HG03439 (cell line): ENCODE measurements around the gene C1orf159.
"Not testable (repeated sequence)": the region's sequence is repeated elsewhere in the genome, so short reads cannot be mapped to it uniquely, and the experiment has no call there.

Experiments
- ATAC-seq: cut with Tn5 transposase; IDR thresholded peaks from one replicate; pipeline ENCODE4 v1.9.1; 2021; ENCODE audit warnings: mild to moderate bottlenecking, moderate library complexity; ENCODE audit not compliant: unreplicated experiment

Gene C1orf159

GRCh38 chr1:1082239-1082775, 33.6 kb downstream of the C1orf159 start:
- ATAC-seq, result no peak

- ATAC-seq, result no peak
These were observed 34.3 kb downstream of the C1orf159 start for GRCh38 chr1:1081311-1082238.

GRCh38 chr1:1080951-1081310, 35.0 kb downstream of the C1orf159 start:
- no peak for ATAC-seq

DNA sequence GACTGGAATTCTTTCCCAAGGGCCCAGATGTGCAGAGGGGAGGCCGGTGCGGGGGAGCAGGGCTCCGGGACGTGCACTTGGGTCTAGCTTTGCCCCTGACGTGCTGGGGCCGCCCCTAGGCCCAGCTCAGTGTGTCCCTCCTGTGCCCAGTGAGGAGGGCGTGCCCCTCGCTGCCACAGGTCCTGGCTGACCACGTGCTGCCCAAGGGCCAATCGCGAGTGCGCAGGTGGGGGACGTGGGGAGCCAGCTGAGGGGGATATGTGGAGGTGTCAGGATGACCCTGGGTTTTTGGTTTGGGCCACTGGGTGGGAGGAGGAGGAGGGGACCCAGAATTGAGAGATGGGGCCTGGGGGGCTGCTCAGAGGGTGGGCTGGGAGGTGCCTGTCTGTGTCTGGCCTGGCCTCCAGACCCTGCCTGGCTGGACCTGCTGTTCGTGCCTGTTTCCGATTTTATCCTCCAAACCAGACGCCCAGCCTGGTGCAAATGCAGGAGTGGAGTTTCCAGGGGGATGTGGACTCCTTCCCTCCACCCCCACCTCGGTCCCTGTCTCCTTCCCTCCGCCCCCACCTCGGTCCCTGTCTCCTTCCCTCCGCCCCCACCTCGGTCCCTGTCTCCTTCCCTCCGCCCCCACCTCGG, 35.6 kb downstream of the C1orf159 start:
- ATAC-seq, result no peak

GRCh38 chr1:1079408-1080121, 36.3 kb downstream of the C1orf159 start:
- ATAC-seq, result no peak

DNA sequence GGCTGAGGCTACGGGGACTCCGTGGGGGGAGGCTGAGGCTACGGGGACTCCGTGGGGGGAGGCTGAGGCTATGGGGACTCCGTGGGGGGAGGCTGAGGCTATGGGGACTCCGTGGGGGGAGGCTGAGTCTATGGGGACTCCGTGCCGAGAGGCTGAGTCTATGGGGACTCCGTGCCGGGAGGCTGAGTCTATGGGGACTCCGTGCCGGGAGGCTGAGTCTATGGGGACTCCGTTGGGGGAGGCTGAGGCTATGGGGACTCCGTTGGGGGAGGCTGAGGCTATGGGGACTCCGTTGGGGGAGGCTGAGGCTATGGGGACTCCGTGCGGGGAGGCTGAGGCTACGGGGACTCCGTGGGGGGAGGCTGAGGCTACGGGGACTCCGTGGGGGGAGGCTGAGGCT, 38.5 kb downstream of the C1orf159 start:
- not testable (repeated sequence) for ATAC-seq

DNA sequence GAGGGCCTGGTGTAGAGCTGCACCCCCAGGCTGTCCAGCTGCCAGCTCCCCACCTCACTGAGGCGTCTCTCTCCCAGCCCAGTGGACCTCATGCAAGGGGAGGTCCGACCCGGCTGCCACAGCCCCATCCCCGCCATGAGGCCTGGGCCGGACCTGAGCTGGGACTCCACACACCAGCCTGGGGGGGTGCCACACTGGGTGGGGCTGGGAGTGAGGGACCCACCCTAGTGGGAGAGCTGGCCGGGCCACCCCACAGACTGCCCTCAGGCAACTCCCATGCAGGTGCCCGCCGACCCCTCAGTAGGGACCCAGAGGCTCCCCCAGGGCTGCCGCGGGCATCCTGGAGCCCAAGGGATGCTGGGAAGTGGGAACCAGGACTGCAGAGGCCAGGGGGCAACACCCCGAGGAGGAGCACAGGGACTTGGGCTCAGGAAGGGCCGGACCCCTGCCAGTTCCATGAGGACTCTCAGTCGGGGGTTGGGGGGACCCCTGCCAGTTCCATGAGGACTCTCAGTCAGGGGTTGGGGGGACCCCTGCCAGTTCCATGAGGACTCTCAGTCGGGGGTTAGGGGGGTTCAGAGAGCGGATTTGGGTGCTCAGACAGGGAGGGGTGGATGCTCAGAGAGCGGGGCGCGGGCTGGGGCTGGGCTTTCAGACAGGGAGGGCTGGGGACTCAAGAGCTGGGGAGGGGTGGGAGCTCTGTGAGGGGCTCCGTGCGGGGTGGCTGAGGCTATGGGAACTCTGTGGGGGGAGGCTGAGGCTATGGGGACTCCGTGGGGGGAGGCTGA, 40.5 kb downstream of the C1orf159 start:
- no peak for ATAC-seq

GRCh38 chr1:1074631-1075147, 41.2 kb downstream of the C1orf159 start:
- ATAC-seq, result no peak

GRCh38 chr1:1073743-1074587, 41.9 kb downstream of the C1orf159 start, which contains the start of gene RNF223:
RNF223 (minus strand) TSS chr1:1074306; CDS start chr1:1072566, 1,740 bp downstream.
- no peak for ATAC-seq

DNA sequence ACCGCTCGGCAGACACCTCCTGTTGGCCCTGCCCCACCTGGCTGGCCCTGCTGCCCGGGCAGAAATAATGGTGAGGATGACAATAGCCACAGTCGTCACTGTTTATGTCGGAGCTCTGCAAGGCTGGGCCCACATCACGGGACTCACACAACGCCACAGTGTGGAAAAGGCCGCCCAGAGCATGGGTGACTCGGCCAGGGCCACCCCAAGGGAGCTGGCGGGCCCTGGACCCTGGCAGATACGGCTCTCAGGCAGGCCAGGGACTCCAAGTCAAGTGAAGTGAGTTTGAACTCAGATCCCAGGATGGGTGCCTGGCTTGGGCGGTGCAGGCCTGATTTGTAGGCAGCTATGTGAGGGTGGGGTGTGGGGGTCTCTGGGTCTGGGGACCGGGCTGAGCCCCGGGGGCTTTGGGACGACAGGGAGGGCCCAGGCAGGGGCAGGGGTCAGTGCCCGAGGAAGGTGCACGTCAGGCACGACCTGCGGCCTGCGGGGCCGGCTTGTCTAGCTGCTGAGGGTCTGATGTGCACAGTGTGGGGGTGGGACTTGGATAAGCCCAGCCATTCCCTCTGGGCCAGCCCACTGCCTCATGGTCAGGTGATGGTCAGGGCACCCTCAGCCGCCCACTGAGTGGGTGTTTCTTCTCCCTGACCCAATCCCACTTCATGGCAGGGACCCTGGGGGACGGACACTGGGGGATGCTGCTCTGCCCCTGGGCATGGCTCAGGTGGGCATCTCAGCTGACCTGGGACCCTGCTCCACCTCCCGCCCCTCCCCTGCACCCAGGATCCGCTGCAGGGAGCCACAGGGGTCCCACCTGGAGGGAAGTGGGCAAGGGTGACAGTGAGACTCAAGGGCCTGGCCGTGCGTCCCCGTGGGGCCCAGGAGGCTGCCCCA, 42.8 kb downstream of the C1orf159 start:
- no peak for ATAC-seq

DNA sequence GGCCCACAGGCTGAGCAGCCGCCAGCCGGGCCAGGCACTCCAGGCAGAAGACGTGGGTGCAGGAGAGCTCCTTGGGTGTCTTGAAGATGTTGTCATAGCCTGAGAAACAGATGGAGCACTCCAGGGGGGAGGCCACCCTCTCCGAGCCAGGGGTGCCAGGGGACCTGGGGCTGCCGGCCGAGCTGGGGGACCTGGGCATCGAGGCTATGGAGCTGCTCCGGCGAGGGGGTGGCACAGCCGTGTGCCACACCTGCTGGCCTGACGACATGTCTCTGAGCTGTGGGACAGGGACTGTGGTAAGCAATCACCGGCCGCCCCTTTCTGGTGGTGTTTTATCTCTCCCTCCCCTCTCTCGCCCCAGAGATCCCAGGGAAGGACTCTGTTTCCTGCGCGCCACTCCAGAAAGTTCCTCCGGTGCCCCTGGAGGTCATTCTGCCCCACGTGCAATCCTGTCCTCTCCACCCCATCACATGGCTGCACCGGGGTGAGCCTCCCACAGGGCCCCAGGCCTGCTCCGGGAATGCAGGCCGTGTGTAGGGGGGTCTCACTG, 43.5 kb downstream of the C1orf159 start:
- ATAC-seq, result no peak

DNA sequence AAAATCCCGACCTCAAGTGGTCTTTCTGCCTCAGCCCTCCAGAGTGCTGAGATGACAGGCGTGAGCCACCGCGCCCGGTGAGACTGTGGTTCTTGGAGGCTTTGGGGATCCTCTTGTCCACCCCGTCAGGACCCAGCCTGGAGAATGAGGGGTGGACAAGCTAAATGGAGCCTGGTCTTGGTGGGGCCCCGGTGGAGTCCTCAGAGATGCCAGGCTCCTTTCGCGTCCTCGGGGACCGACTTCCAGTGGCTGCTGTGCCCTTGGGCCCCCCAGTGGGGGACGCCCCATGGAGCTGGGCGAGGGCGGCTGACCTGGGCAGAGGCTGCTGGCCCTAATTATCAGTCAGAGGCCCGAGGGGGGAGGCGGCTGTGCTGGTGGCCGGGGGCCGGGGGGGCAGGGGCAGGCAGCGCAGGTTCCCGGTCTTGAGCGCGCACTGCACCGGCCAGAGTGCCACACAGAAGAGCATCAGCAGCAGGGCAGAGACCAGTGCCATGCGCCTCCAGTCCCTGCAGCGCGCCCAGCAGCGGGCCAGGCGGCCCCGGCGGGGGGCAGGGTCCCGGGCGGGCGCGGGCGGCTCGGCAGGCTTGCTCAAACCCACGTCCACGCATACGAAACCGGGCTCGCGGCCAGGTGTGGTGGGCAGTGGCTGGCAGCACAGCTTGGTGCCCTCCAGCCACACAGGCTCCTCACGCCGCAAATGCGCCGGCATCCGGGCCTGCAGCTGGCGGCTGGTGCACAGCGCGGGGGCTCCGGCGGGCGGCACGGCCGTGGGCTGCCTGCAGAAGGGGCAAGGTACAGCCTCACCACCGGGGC, 44.2 kb downstream of the C1orf159 start:
- no peak for ATAC-seq

DNA sequence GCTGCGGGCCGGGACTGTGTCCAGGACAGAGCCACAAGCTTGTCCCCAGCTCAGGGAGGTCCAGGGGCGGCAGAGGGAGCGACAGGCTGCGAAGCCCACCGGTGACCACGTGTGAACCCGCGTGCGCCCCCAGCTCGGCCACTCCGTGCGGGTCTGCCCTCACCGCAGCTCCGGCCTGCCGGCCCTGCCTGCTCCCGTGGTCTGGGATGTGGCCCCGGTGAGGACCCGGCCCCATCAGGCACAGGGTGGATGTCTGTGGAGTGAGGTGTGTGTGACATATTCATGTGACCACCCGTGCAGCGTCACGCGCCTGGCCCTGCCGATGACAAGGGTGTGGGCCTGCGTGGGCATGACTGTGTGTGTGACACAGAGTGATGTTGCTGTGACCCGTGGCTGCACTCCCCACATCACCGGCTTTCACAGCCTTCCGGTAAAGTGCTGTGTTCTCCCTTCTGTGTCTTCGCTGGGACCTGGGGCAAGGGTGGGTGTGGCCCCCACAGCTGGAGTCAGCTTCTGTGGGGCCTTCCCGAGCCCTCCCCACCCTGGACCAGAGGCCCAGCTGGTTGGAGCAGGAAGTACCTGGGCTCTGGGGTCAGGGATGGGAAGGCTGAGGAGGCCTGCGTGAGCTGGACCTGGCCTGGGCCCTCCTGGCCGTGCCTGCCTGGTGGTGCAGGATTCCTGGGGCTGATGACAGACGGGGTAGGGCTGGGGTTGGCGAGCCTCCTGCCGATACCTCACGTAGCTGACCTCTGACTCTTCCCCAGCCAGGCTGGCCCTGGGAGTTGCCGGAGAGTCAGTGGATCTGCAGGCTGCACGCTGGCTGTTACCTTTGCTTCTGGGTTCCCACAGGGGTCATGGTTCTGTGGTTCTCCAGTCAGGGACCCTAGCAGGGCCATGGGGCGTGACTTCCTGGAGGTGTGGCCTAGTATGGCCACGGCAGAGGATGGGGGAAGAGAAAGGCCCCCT, 45.9 kb downstream of the C1orf159 start:
- ATAC-seq, result peak; percentile 6

DNA sequence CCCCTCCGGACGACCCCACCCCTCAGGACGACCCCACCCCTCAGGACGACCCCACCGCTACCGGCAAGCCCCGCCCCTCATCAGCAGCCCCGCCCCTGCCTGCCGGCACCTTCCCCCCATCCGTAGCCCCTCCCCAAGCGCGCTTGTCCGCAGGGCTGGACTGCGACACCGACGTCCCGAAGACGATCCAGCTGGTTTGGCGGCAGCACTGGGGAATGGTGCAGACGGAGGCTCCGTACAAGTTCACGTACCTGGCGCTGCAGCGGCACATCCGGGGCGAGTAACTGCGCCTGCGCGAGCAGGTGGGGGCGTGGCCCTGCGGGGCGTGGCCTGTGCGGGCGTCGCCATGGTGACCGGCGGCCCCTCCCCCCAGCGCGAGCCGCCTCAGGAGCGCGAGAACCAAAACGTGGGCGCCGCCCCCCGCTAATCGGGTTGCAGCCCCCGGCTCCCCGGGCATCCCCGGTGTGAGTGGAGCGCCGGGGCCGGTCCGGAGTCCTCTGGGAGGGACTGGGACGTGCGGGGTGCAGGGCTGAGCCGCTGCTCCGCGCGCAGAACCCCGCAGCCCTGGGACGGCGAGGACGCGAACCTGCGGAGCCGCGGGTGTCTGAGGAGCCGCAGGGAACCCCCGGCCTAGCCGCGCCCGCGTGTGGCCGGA, 46.7 kb downstream of the C1orf159 start:
- peak; percentile 42 for ATAC-seq

GRCh38 chr1:1068517-1069055, 47.3 kb downstream of the C1orf159 start:
- no peak for ATAC-seq
